Hematopoietic multipotent progenitor cell treated with erythropoietin and hydrocortisone succinate and interleukin-3 and kit ligand, for 8 days (in vitro differentiated cells): ENCODE data around the gene ARHGAP40.

Experiments used
- DNase-seq: peaks from one replicate; pipeline ENCODE4 v3.0.0-alpha.2; 2015

ARHGAP40 gene

GRCh38 chr20:38657390-38657789, 55.8 kb downstream of the ARHGAP40 start:
- DNase-seq: no peak

GRCh38 chr20:38658879-38659596, 57.4 kb downstream of the ARHGAP40 start:
- DNase-seq: peak; percentile 55

- no peak for DNase-seq
Observed at GRCh38 chr20:38659597-38659880, 57.9 kb downstream of the ARHGAP40 start.

GRCh38 chr20:38660429-38660828, 58.8 kb downstream of the ARHGAP40 start:
- no peak for DNase-seq

GRCh38 chr20:38663660-38664059, 62.1 kb downstream of the ARHGAP40 start:
- no peak for DNase-seq

- DNase-seq: no peak
Observed at GRCh38 chr20:38664284-38664683, 62.7 kb downstream of the ARHGAP40 start.

- peak; percentile 19 for DNase-seq
Observed at GRCh38 chr20:38665094-38665493, 63.5 kb downstream of the ARHGAP40 start.

GRCh38 chr20:38665506-38666285, 64.1 kb downstream of the ARHGAP40 start:
- DNase-seq: peak; percentile 58

GRCh38 chr20:38667417-38667956, 65.9 kb downstream of the ARHGAP40 start:
- peak; percentile 15 for DNase-seq

- DNase-seq: no peak
Observed at GRCh38 chr20:38669688-38670087, 68.1 kb downstream of the ARHGAP40 start.

GRCh38 chr20:38670786-38671185, 69.2 kb downstream of the ARHGAP40 start:
- DNase-seq: no peak

GRCh38 chr20:38671186-38671585, 69.6 kb downstream of the ARHGAP40 start:
- no peak for DNase-seq

GRCh38 chr20:38671701-38672292, 70.2 kb downstream of the ARHGAP40 start:
- no peak for DNase-seq

- DNase-seq: no peak
Observed at GRCh38 chr20:38672504-38672903, 70.9 kb downstream of the ARHGAP40 start.

- no peak for DNase-seq
Observed at GRCh38 chr20:38673261-38673660, 71.7 kb downstream of the ARHGAP40 start.

- DNase-seq: peak; percentile 38
Observed at GRCh38 chr20:38673725-38674091, 72.1 kb downstream of the ARHGAP40 start.

- peak; percentile 71 for DNase-seq
Observed at GRCh38 chr20:38674092-38674764, 72.6 kb downstream of the ARHGAP40 start.

GRCh38 chr20:38674765-38675133, 73.1 kb downstream of the ARHGAP40 start:
- DNase-seq: no peak

- no peak for DNase-seq
Observed at GRCh38 chr20:38676576-38676975, 75.0 kb downstream of the ARHGAP40 start.

- DNase-seq: peak; percentile 59
Observed at GRCh38 chr20:38680500-38681306, 79.1 kb downstream of the ARHGAP40 start.

- DNase-seq: no peak
Observed at GRCh38 chr20:38685271-38685670, 83.7 kb downstream of the ARHGAP40 start.

- DNase-seq: peak; percentile 44
Observed at GRCh38 chr20:38685853-38686473, 84.4 kb downstream of the ARHGAP40 start.
